Muscle of arm (tissue), 12 donors: ENCODE measurements around the gene ZBED6. TPM values are rescaled to one million over a fixed set of nuclear protein-coding genes. Genes with fewer than 3 reads are reported as not detected.
"Not testable (repeated sequence)": the region's sequence is repeated elsewhere in the genome, so short reads cannot be mapped to it uniquely, and the experiment has no call there.

ENCODE experiments used
- DNase-seq: peaks from one replicate; pipeline ENCODE4 v3.0.0-alpha.2; 2013
- polyA plus RNA-seq, 12 donors: library from polyadenylated mRNA; unstranded; fragments of 120-200 nt; gene quantifications; one replicate each; pipeline ENCODE4 v1.2.1, GENCODE V29; 2013; ENCODE audit not compliant: insufficient read length in 12 of 12

ZBED6 gene
- polyA plus RNA-seq, 12 donors: 5.2 to 20.8 (median 16.2) TPM; not detected in 1

DNA sequence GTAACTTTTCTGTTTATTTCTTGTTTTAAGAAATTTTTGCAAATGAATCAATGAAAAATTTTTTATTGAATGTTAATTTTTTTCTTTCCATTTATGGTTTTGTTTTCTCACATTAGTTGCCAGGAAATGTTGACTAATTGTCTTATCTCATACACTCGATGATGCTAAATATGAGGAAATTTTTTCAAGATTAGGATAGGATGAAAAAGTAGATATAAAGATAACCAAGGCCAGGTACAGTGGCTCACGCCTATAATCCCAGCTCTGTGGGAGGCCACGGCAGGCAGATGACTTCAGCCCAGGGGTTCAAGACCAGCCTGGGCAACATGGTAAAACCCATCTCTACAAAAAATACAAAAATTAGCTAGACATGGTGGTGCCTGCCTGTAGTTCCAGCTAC is 17.8 kb upstream of the ZBED6 start:
- DNase-seq: no peak

DNA sequence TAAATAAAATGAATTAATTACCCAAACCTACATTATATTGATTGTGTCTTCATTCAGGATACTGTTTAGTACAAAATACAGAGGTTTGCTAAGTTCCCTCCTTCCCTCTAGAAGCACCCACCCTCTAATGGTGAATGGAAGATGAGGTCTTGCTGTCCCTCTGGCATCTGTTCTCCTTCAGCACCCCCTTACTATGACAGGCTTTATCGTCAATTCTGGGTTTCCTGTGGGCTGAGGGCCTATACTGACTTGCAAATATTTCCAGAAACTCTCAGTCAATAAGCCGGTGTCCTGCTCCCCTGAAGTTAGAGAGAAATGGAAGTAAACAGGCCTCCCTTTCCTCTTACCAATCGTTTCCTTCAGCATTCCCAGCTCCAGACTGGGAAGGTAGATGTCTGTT is 17.3 kb upstream of the ZBED6 start:
- no peak for DNase-seq

DNA sequence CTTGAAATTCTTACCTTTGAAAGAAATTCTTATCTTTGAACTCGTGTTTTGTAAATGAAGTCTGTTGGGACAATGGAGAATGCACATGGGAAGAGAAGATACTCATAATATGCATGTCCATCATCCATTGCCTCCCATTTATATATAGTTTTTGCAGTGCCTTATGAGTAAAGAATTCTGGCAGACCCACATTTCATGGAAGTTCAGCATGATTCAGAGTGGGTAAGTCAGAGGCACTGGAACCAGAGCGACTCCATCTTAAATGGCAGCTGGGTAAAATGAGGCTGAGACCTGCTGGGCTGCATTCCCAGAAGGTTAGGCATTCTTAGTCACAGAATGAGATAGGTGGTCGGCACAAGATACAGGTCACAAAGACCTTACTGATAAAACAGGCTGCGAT is 16.6 kb upstream of the ZBED6 start:
- DNase-seq: no peak

DNA sequence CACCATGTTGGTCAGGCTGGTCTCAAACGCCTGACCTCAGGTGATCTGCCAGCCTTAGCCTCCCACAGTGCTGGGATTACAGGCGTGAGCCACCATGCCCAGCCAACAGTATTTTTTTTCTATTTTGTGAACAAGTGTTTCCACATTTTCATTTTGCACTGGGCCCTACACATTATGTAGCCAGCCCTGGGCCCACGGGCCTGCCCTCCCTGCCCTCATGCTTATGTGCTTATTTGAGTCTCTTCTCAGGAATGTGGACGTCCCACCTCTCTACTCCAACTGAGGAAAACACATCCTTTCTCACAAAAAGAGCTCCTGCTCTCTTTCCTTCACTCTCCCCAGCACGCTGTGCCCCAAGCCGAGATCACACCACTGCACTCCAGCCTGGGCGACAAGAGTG is 13.5 kb upstream of the ZBED6 start:
- no peak for DNase-seq

DNA sequence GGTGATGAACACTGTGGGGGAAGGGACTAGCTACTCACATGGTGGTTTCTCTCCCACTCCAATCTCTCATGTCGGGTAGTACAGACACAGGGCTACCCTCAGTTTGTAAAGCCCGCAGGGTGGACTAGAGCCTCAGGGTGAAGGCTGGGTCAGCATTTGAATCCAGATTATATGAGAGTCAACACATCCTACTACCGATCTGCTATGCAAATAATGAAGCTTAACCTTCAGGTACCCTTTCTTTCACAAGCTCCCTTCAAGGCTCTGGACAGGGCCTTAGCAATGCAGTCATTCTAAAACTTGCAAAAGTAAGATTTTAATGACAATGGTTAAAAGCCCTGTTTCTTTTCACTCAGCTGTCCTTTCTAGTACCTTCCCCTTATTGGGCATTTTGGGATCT is 5.5 kb upstream of the ZBED6 start:
- no peak for DNase-seq

DNA sequence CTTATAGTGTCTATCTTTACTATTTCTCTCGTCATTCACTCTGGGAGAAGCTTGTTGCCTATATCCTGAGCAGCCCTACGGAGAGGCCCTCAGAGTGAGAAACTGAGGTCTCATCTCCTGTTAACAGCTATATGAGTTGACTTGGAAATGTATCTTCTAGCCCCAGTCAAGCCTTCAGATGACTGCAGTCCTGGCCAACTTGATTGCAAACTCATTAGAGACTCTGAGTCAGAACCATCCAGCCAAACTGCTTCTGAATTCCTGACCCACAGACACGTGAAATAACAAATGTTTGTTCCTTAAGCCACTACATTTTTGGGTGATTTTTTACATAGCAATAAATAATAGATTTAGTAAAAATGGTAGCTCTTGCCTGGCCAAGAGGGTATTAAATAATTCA is 3.9 kb upstream of the ZBED6 start:
- DNase-seq: no peak

DNA sequence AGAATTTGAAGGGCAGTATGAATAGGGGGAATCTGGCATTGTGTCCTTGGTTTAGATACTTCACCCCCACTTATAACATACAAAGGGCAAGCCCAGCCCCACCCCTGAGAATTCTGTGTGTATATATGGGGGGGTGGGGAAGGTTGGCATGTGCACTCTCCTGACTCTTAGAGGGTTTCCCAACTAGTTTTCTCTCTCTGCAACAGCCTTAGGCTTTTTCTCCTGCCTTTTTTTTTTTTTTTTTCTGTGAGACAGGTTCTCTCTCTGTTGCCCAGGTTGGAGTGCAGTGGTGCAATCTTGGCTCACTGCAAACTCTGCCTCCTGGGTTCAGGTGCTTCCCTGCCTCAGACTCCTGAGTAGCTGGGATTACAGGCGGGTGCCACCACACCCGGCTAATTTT is 2.9 kb upstream of the ZBED6 start:
- DNase-seq: no peak

DNA sequence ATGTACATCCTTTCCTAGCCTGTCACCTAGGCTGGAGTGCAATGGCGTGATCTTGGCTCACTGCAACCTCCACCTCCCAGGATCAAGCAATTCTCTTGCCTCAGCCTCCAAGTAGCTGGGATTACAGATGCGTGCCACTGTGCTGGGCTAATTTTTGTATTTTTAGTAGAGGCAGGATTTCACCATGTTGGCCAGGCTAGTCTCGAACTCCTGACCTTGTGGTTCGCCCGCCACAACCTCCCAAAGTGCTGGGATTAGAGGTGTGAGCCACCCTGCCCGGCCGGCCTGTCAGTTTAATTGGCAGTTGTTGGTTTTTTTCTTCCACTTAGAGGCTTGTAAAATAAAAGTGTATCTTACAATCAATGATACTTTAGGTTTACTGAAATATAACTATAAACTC is 1.9 kb upstream of the ZBED6 start:
- DNase-seq: not testable (repeated sequence)

DNA sequence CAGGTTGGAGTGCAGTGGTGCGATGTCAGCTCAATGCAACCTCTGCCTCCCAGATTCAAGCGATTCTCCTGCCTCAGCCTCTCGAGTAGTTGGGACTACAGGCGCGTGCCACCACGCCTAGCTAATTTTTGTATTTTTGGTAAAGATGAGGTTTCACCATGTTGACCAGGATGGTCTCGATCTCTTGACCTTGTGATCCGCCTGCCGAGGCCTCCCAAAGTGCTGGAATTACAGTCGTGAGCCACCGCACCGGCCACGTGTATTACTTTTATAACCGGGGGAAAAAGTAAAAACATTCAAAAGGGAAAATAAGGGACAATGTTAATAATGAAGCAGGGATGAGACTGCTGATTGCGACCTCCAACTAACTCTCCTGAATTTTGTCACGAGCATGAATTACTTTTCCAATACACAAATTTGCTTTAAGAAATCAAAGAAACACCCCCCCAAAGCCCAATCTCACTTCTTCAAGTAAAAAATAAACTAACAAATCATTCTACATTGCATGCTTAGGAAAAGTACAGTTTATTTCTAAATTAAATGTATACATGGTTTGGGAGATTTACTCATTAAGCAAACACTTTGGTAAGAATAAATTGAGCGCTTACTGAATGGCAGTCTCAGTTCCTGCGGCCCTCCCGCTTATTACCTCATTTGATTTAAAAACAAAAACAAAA is 521 bp upstream of the ZBED6 start:
- no peak for DNase-seq

DNA sequence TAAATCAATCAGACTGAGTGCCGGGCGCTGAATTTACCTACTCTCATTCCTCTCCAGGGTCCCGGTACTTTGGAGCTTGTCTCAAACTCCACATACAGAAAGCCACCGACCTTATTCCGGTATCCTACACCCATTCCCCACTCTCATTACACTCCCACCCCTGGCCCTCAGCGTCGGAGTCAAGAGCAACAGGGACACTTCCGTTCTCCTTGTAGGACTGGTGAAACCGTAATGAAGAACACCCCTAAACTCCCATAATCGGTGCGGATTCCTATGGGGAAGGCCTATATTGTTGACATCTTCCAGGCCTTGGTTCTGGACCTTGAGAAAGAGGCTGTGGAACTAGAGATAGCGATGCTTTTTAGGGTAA is 798 bp downstream of the ZBED6 start:
- peak; percentile 43 for DNase-seq

DNA sequence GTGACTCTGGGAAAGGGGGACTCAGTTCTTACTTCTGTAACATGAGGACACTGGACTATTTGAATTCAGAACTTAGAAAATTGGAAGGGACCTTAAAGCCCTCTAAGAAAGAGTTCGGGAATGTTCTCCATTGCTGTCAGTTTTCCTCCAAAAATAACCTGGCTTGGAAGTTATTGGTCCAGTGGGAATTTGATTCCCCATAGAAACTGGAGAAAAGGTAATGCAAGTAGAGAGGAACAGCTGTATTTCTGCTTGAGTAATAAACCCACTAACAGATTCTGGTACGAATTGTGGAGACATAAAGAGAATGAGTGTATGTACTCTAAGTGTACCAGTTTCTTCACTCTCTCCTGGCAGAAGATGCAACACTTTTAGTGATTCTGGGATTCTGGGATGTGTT is 1.8 kb downstream of the ZBED6 start:
- no peak for DNase-seq

DNA sequence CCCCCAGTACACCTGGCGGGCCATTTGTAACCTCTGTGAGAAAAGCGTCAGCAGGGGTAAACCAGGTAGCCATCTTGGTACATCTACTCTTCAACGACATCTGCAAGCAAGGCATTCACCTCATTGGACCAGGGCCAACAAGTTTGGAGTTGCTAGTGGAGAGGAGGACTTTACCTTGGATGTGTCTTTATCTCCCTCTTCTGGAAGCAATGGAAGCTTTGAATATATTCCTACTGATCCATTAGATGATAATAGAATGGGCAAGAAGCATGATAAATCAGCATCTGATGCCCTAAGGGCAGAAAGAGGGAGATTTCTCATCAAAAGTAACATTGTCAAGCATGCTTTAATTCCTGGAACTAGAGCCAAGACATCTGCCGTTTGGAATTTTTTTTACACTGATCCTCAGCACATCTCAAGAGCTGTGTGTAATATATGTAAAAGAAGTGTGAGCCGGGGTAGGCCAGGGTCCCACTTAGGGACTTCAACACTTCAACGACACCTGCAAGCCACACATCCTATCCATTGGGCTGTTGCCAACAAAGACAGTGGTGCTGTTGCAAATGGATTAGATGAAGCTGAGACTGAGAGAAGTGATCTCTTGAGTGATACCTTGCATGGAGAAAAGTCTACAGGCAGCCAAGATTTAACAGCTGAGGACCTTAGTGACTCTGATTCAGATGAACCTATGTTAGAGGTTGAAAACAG is 2.7 kb downstream of the ZBED6 start:
- peak; percentile 17 for DNase-seq

DNA sequence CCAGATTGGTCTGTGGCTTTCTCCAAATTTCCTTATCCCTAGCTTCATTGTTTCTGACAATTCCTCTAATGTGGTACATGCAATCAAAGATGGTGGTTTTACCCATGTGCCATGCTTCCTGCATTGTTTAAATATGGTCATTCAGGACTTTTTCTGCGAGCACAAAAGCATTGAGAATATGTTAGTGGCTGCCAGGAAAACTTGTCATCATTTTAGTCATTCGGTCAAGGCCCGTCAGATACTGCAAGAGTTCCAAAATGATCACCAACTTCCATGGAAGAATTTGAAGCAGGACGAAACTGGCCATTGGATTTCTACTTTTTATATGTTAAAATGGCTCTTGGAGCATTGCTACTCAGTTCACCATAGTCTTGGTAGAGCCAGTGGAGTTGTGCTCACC is 3.7 kb downstream of the ZBED6 start:
- DNase-seq: no peak

DNA sequence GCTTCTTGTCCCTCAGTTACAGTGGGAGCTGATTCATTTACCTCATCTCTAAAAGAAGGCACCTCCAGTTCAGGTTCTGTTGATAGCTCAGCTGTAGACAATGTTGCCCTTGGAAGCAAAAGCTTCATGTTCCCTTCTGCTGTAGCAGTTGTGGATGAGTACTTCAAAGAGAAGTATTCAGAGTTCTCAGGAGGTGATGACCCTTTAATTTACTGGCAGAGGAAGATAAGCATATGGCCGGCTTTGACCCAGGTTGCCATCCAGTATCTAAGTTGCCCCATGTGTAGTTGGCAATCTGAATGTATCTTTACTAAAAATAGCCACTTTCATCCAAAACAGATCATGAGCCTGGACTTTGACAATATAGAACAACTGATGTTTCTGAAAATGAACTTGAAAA is 4.5 kb downstream of the ZBED6 start:
- no peak for DNase-seq

DNA sequence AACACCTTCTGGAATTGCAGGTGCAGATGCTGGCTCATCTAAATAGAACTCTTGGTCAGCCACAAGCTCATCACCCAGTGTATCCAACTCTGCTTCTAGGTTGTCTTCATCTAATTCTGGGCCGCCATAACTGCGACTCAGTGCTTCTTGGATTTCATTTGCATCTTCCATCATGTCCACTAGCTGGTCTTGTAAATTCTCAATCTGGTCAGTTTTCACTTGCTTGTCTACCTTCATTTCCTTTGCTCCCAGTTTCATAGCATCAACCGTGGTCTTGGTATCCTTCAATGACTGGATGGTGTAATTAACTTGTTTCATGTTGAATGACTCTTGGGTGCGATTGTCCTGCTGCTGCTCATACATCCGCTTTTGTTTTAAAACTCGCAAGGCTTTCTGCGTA is 10.3 kb downstream of the ZBED6 start:
- DNase-seq: no peak

DNA sequence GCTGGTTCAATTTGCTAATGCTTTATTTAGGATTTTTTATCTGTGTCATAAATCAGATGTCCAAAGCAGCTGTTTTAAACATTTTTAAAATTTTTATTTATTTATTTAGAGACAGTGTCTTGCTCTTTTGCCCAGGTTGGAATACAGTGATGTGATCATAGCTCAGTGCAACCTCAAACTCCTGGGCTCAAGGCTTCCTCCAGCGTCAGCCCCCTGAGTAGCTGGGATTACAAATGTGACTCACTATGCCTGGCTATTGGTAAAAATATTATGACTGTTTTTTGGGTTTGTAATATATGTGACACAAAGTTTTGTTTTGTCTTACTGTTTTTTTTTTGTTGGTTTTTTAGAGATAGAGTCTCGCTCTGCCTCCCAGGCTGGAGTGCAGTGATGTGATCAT is 11.8 kb downstream of the ZBED6 start:
- no peak for DNase-seq

DNA sequence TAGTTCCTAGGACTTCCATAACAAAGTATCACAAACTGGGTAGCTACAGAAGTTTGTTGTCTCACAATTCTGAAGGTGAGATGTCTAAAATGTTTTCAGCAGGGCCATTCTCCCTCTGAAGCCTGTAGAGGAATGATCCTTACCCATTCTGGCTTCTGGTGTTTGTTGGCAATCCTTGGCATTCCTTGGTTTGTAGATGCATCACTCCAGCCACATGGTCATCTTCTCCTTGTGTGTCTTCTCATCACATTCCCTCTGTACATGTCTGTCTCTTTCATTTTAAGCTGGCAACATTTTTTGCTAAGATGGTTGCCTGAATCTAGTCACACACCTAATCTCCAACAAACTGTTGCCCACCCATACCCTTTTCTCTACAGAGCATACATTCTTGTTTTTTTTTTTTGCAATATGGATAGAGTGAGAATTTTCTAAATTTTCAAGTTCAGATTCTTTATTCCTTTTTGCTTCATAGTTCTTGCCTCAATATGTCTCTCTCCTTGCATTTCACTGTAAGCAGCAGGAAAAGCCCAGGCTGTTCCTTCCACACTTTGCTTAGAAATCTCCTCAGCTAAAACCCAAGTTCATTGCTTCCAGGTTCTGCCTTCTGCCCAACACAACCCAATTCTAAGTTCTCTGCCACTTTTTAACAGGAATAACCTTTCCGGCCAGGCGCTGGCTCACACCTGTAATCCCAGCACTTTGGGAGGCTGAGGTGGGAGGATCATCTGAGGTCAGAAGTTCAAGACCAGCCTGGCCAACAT is 18.3 kb downstream of the ZBED6 start:
- DNase-seq: no peak

DNA sequence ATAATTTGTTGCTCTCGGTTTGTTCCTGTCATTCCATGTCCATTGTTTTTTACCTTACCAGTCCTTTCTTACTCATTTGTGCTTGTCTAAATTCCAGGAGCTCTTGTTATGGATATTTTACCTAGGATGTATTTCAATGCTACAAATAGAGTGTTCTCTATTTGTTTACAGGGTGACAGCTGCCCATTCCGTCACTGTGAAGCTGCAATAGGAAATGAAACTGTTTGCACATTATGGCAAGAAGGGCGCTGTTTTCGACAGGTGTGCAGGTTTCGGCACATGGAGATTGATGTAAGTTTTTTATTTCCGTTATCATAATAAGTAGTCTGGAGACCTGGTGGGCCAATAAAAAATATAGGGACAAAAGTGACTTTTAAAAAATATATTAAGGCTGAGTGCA is 23.0 kb downstream of the ZBED6 start:
- no peak for DNase-seq

DNA sequence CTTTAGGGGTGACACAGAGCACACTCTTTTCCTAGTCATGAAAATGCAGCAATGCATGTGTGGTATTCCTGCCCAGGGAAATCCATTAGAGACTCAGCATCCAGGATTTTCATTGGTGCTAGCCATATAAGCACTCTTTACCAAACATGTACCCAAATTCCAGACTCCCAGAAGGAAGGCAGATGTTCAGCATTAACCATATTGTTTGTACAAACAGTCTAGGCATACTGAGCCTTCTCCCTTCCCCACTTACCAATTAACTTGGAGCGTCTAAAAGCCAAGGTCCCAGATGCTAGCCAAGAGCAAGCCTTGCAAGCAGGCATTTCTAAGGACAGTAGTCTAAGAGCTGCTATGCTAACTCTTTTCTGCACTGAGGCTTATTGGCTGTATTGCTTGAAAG is 27.9 kb downstream of the ZBED6 start:
- no peak for DNase-seq

DNA sequence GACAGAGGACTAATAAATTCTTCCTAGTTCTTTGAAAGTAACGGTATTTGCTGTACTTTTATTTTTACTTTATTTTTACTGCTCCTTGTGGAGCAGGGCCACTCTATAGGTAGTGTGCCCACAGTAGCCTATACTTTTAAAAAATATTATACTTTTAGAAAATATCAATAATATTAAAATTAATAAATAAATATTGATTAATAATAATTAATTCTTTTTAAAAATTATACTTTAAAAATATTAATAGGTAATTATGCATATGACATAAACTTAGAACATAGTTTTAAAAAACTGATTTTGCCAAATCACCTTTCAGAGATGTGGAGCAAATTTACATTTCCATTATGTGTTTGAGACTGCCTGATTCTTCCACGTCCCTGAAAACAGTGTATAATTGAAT is 30.8 kb downstream of the ZBED6 start:
- no peak for DNase-seq

DNA sequence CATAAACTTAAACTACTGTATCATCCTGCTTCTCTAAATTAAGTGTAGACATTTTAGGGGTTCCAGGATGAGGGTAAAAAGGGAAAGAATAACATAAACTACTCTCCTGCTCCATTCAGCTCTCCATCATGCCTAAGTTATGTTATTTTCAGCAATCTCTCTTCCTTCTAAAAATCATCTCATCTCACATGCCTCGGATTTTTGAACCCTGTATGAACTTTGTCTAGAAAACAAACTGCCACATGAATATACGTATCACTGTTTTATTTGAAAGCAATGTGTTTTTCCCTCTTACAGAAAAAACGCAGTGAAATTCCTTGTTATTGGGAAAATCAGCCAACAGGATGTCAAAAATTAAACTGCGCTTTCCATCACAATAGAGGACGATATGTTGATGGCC is 32.6 kb downstream of the ZBED6 start:
- no peak for DNase-seq

DNA sequence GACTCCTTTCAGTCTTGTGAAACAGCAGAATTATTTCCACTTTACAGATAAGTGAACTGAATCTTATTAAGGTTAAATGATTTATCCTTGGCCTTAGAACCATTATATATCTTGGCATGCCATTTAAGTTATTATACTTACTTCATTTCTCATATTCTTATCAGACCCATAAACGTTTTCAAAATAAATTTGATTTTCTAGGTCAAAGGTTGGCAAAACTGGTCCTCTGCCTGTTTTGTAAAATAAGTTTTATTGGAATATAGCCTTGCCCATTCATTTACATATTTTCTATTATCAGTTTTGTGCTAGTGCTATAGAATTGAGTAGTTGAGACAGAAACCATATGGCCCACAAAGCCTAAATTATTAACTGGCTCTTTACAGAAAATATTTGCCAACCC is 33.1 kb downstream of the ZBED6 start:
- no peak for DNase-seq

DNA sequence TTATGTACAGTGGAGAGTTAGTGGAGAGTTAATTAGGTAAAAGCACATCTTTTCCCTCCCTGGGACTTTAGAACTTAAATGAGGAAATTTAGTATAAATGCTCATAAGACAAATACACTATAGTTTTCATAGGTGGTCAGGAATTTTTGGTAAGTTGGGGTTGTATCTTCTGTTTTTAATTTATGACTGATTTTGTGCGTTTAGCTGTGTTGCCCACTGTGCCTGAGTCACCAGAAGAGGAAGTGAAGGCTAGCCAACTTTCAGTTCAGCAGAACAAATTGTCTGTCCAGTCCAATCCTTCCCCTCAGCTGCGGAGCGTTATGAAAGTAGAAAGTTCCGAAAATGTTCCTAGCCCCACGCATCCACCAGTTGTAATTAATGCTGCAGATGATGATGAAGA is 33.8 kb downstream of the ZBED6 start:
- not testable (repeated sequence) for DNase-seq
